ENCODE results near the gene IGF2BP1. TPM values are rescaled to one million over a fixed set of nuclear protein-coding genes. Genes with fewer than 3 reads are reported as not detected.

IGF2BP1 gene
- total RNA-seq, 2 experiments from 2014 or later = not detected

DNA sequence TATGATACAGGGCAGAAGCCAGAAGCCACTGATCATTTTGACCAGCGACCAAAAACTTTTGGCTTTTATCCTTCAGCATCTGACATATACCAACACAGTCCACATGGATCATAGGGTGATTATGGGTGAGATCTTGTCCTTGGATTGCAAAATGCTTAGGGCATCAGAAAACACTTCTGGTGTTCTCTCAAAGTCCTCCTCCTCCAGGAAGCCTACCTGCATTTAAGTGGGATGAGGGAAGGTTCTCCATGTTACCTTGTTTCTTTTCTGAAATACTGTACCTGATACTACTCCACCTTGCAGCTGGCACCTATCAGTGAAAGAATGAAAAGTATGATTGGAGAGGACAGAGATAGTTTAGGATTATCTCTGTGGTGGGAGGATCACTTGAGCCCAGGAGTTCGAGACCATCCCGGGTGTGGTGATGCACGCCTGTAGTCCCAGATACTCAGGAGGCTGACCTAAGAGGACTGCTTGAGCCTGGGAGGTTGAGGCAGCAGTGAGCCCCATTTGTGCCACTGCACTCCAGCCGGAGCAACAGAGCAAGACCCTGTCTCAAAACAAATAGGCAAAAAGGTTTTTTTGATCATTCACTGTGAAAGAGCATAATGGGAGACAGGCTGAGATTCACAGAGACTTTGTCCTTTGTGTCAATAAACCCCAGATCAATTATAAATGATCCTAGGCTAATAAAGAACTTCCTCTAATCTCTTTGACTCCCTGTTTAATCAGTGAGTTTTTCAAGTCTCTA is 88.6 kb downstream of the IGF2BP1 start:
- H3K9me3 Mint-ChIP-seq = no peaks in the 10 kb centered on the region
- H3K27ac ChIP-seq (ENCODE audit: low read depth in 1 of 2, low read length in 2 of 2) = no peak overlapping the region
- DNase-seq (no peak), ATAC-seq (ENCODE audit: poor library complexity) (no peak)
- no peak overlapping the region for H3K27ac Mint-ChIP-seq
- peaks cover 49% of the 10 kb centered on the region for H3K27me3 Mint-ChIP-seq
- TF ChIP-seq, protein P1, sequence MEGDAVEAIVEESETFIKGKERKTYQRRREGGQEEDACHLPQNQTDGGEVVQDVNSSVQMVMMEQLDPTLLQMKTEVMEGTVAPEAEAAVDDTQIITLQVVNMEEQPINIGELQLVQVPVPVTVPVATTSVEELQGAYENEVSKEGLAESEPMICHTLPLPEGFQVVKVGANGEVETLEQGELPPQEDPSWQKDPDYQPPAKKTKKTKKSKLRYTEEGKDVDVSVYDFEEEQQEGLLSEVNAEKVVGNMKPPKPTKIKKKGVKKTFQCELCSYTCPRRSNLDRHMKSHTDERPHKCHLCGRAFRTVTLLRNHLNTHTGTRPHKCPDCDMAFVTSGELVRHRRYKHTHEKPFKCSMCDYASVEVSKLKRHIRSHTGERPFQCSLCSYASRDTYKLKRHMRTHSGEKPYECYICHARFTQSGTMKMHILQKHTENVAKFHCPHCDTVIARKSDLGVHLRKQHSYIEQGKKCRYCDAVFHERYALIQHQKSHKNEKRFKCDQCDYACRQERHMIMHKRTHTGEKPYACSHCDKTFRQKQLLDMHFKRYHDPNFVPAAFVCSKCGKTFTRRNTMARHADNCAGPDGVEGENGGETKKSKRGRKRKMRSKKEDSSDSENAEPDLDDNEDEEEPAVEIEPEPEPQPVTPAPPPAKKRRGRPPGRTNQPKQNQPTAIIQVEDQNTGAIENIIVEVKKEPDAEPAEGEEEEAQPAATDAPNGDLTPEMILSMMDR (IDR thresholded peaks at IDR 0.05) = no peak
- intact Hi-C loops (cut with DNase I, micrococcal nuclease) = no loop called here
- no peaks in the 10 kb centered on the region for H3K4me1 Mint-ChIP-seq (ENCODE audit: low read depth)
- H3K36me3 Mint-ChIP-seq (ENCODE audit: low read depth) = no peaks in the 10 kb centered on the region
- H3K4me1 ChIP-seq (ENCODE audit: insufficient read depth, low read length) = no peaks in the 10 kb centered on the region
- ChIA-PET POLR2A (no interaction called here), CTCF (no interaction called here)
- H3K9me3 ChIP-seq (ENCODE audit: control insufficient read depth in 1 of 2, insufficient read depth in 1 of 2, low read length in 2 of 2) = no peaks in the 10 kb centered on the region
- peaks cover 9% of the 10 kb centered on the region in 2 experiments for H3K27me3 ChIP-seq (ENCODE audit: control insufficient read depth in 1 of 2, insufficient read depth in 2 of 2, low read length in 2 of 2)
- no peaks in the 10 kb centered on the region for H3K36me3 ChIP-seq (ENCODE audit: insufficient read depth, low read length)
- H3K4me3 Mint-ChIP-seq = no peak overlapping the region
- H3K4me3 ChIP-seq (ENCODE audit: low read length) = no peak overlapping the region

GRCh38 chr17:49086316-49086605 is 89.1 kb downstream of the IGF2BP1 start:
- peaks cover 45% of the 10 kb centered on the region for H3K27me3 Mint-ChIP-seq
- no peaks in the 10 kb centered on the region for H3K9me3 ChIP-seq (ENCODE audit: control insufficient read depth in 1 of 2, insufficient read depth in 1 of 2, low read length in 2 of 2)
- TF ChIP-seq, protein P1 (IDR thresholded peaks at IDR 0.05) = no peak
- ChIA-PET POLR2A (no interaction called here), CTCF (no interaction called here)
- H3K4me3 Mint-ChIP-seq = no peak overlapping the region
- H3K4me1 Mint-ChIP-seq (ENCODE audit: low read depth) = no peaks in the 10 kb centered on the region
- H3K36me3 ChIP-seq (ENCODE audit: insufficient read depth, low read length) = no peaks in the 10 kb centered on the region
- H3K27ac ChIP-seq (ENCODE audit: low read depth in 1 of 2, low read length in 2 of 2) = no peak overlapping the region
- no peak overlapping the region for H3K27ac Mint-ChIP-seq
- H3K36me3 Mint-ChIP-seq (ENCODE audit: low read depth) = no peaks in the 10 kb centered on the region
- ATAC-seq (ENCODE audit: poor library complexity) (no peak), DNase-seq (no peak)
- intact Hi-C loops (cut with DNase I, micrococcal nuclease) = no loop called here
- no peak overlapping the region for H3K4me3 ChIP-seq (ENCODE audit: low read length)
- no peaks in the 10 kb centered on the region for H3K9me3 Mint-ChIP-seq
- H3K4me1 ChIP-seq (ENCODE audit: insufficient read depth, low read length) = no peaks in the 10 kb centered on the region
- peaks cover 9% of the 10 kb centered on the region in 2 experiments for H3K27me3 ChIP-seq (ENCODE audit: control insufficient read depth in 1 of 2, insufficient read depth in 2 of 2, low read length in 2 of 2)

GRCh38 chr17:49086649-49087048 is 89.5 kb downstream of the IGF2BP1 start:
- no peaks in the 10 kb centered on the region for H3K4me1 Mint-ChIP-seq (ENCODE audit: low read depth)
- no peak overlapping the region for H3K27ac Mint-ChIP-seq
- no peak overlapping the region for H3K4me3 Mint-ChIP-seq
- peaks cover 43% of the 10 kb centered on the region for H3K27me3 Mint-ChIP-seq
- no peak for DNase-seq
- ATAC-seq (ENCODE audit: poor library complexity) = no peak
- ChIA-PET POLR2A (no interaction called here), CTCF (no interaction called here)
- Histone ChIP-seq H3K4me1 (ENCODE audit: insufficient read depth, low read length) (no peaks in the 10 kb centered on the region), H3K27ac (ENCODE audit: low read depth in 1 of 2, low read length in 2 of 2) (no peak overlapping the region), H3K9me3 (ENCODE audit: control insufficient read depth in 1 of 2, insufficient read depth in 1 of 2, low read length in 2 of 2) (no peaks in the 10 kb centered on the region), H3K36me3 (ENCODE audit: insufficient read depth, low read length) (no peaks in the 10 kb centered on the region), H3K4me3 (ENCODE audit: low read length) (no peak overlapping the region), H3K27me3 (ENCODE audit: control insufficient read depth in 1 of 2, insufficient read depth in 2 of 2, low read length in 2 of 2) (peaks cover 9% of the 10 kb centered on the region in 2 experiments)
- TF ChIP-seq, protein P1 (IDR thresholded peaks at IDR 0.05) = no peak
- intact Hi-C loops (cut with DNase I, micrococcal nuclease) = no loop called here
- H3K36me3 Mint-ChIP-seq (ENCODE audit: low read depth) = no peaks in the 10 kb centered on the region
- no peaks in the 10 kb centered on the region for H3K9me3 Mint-ChIP-seq
